ENCODE data around the gene STXBP5L. TPM values are rescaled to one million over a fixed set of nuclear protein-coding genes. Genes with fewer than 3 reads are reported as not detected.

STXBP5L gene
- total and polyA plus RNA-seq, 2 of the 4 experiments (the other 2 are of a cell fraction) = not detected

- dilution Hi-C loops (cut with HindIII; ENCODE audit: low sequenced_read_pairs, unreplicated experiment) = no loop called here
- H4K91ac ChIP-seq (ENCODE audit: insufficient read depth, low read depth, low read length) = no peak overlapping the region
- no peak for DNase-seq
- H3K4me1 ChIP-seq (ENCODE audit: control insufficient read depth, insufficient read depth, low read length) = peaks cover 2% of the 10 kb centered on the region; the same call in 1 of the 2 replicates
- peaks cover 4% of the 10 kb centered on the region; the same call in 1 of the 2 replicates for H3K36me3 ChIP-seq (ENCODE audit: control insufficient read depth, insufficient read depth, low read length)
- no peak overlapping the region for H3K18ac ChIP-seq (ENCODE audit: low read depth, low read length)
- WGBS, 2 experiments (ENCODE audit: extremely low coverage in 2 of 2, insufficient read length in 1 of 2) = no CpG with 5 or more reads among the region's 3 CpGs
- H2BK5ac ChIP-seq (ENCODE audit: low read depth, low read length, poor library complexity, severe bottlenecking) = no peak overlapping the region
- H3K27ac ChIP-seq (ENCODE audit: insufficient read depth, low read length) = no peak overlapping the region
- no peak overlapping the region for H3K4ac ChIP-seq (ENCODE audit: low read depth, low read length)
- H3K27me3 ChIP-seq (ENCODE audit: control insufficient read depth, insufficient read depth, low read length) = no peaks in the 10 kb centered on the region
- in situ Hi-C loops (cut with MboI; ENCODE audit: low sequenced_read_pairs) = no loop called here
- no peaks in the 10 kb centered on the region for H3K9me1 ChIP-seq (ENCODE audit: insufficient read depth, low read length)
- no peak overlapping the region for H2AK5ac ChIP-seq (ENCODE audit: low read depth, low read length)
- H2BK120ac ChIP-seq (ENCODE audit: low read depth, low read length) = no peak overlapping the region
- no peak overlapping the region for H2AK9ac ChIP-seq (replicated peaks; ENCODE audit: low read depth, low read length, poor library complexity)
- H4K20me1 ChIP-seq (ENCODE audit: insufficient read depth, low read length) = no peaks in the 10 kb centered on the region
- no peaks in the 10 kb centered on the region for H3K9me3 ChIP-seq (ENCODE audit: control insufficient read depth, insufficient read depth, low read length)
- H4K8ac ChIP-seq (ENCODE audit: low read depth in 2 of 2, low read length in 2 of 2) = no peak overlapping the region
- no peak overlapping the region for H2AFZ ChIP-seq (replicated peaks; ENCODE audit: low read length, poor library complexity)
- H3K23ac ChIP-seq (ENCODE audit: low read depth, low read length) = no peak overlapping the region
- no peak overlapping the region for H3K9ac ChIP-seq (ENCODE audit: low read depth, low read length)
- peak overlapping the region; percentile 57; the same call in 1 of the 2 replicates for H3K4me2 ChIP-seq (ENCODE audit: low read depth, low read length)
- ChIA-PET CTCF (no interaction called here), POLR2A (ENCODE audit: unreplicated experiment) (no interaction called here)
- no peak overlapping the region for H3K4me3 ChIP-seq (ENCODE audit: insufficient read depth, low read depth, low read length)
- no peak overlapping the region for H3K14ac ChIP-seq (replicated peaks; ENCODE audit: low read depth, low read length)
- no TSS peak for BruUV-seq (replicated peaks)
- no peak overlapping the region for H2BK15ac ChIP-seq (ENCODE audit: low read depth, low read length)
- no peak overlapping the region; the same call in 1 of the 2 replicates for H4K5ac ChIP-seq (ENCODE audit: low read depth, low read length)
- H3K79me1 ChIP-seq (ENCODE audit: low read depth in 1 of 2, low read length in 2 of 2) = no peaks in the 10 kb centered on the region
- ATAC-seq (ENCODE audit: low read depth) = peak; percentile 61
- H2BK20ac ChIP-seq (ENCODE audit: low read depth, low read length) = no peak overlapping the region
- TF ChIP-seq BHLHE40 (IDR thresholded peaks at IDR 0.05; ENCODE audit: low read depth, low read length) = no peak
- no peak overlapping the region for H3K56ac ChIP-seq (ENCODE audit: extremely low read depth, insufficient read depth, low read length)
- intact Hi-C loops (cut with micrococcal nuclease) = no loop called here
These were observed 554.6 kb downstream of the STXBP5L start for GRCh38 chr3:121462565-121462964.
